B cell (primary cell): ENCODE results near the gene MVB12B. TPM values are rescaled to one million over a fixed set of nuclear protein-coding genes. Genes with fewer than 3 reads are reported as not detected.

Experiments
- ATAC-seq: fragments of 200-7000 bp; cut with Tn5 transposase; one replicate; pipeline ENCODE4 v1.10.0; 2021; ENCODE audit warnings: low read depth, mild to moderate bottlenecking, moderate number of reproducible peaks, moderate library complexity
- CTCF ChIA-PET: fragments of 350-600 bp; sonication (Branson Sonifier 250); formaldehyde crosslinking; loops from one replicate; lab custom pipeline; 2021; ENCODE audit warnings: antibody characterized with exemption, inconsistent platforms; lab: Charles Lee
- POLR2A ChIA-PET: fragments of 350-600 bp; sonication (Branson Sonifier 250); formaldehyde crosslinking; loops from one replicate; lab custom pipeline; 2021; ENCODE audit warnings: antibody characterized with exemption; lab: Charles Lee
- DNase-seq: peaks from one replicate; pipeline ENCODE4 v3.0.0; 2013
- H2AFZ ChIP-seq: 2 replicates; pipeline ENCODE4 v1.6.1; 2012; ENCODE audit warnings: mild to moderate bottlenecking, low read depth, low read length; ENCODE audit not compliant: insufficient read depth, poor library complexity, severe bottlenecking
- H3K27ac ChIP-seq, 2 donors: 1 replicate in 1 of 2; 2 replicates in 1 of 2; pipeline ENCODE4 v1.5.1; 2012 to 2013; ENCODE audit warnings: low read length in 2 of 2, mild to moderate bottlenecking in 2 of 2, moderate library complexity in 1 of 2
- H3K27me3 ChIP-seq, 4 experiments: fragments of 200-600 bp in 1 of 4; sonication (generic) in 1 of 4; replicated peaks in 1 of 4; 1 replicate in 2 of 4; 2 replicates in 2 of 4; pipeline versions ENCODE4 v1.6.1 to v1.7.0; 2013 to 2016; ENCODE audit warnings: low read length in 3 of 4, mild to moderate bottlenecking in 2 of 4, mixed read lengths in 1 of 4, moderate library complexity in 1 of 4; ENCODE audit not compliant: insufficient read depth in 4 of 4, control insufficient read depth in 3 of 4; ENCODE audit errors: control extremely low read depth in 1 of 4
- H3K36me3 ChIP-seq, 2 experiments: replicated peaks in 1 of 2; 1 replicate in 1 of 2; 2 replicates in 1 of 2; pipeline versions ENCODE4 v1.6.1 to v1.7.1; 2013; ENCODE audit warnings: low read length in 1 of 2; ENCODE audit not compliant: insufficient read depth in 2 of 2, control insufficient read depth in 1 of 2; ENCODE audit errors: control extremely low read depth in 1 of 2, extremely low read depth in 1 of 2
- H3K4me1 ChIP-seq, 2 donors: fragments of 200-600 bp in 1 of 2; sonication (generic) in 1 of 2; 1 replicate in 1 of 2; 2 replicates in 1 of 2; pipeline versions ENCODE4 v1.5.1 to v1.6.1; 2013 to 2017; ENCODE audit warnings: low read length in 2 of 2; ENCODE audit not compliant: control insufficient read depth in 2 of 2, insufficient read depth in 2 of 2
- H3K4me2 ChIP-seq: replicated peaks from 2 replicates; pipeline ENCODE3; 2012; ENCODE audit warnings: mild to moderate bottlenecking, low read depth, low read length; ENCODE audit not compliant: poor library complexity, severe bottlenecking
- H3K4me3 ChIP-seq, 5 experiments: fragments of 200-600 bp in 1 of 5; sonication (generic) in 1 of 5; 1 replicate in 3 of 5; 2 replicates in 2 of 5; pipeline versions ENCODE4 v1.5.1 to v1.7.0; 2011 to 2016; ENCODE audit warnings: low read length in 4 of 5, mild to moderate bottlenecking in 4 of 5, low read depth in 2 of 5, control low read depth in 1 of 5, moderate library complexity in 1 of 5; ENCODE audit not compliant: insufficient read depth in 1 of 5; ENCODE audit errors: control extremely low read depth in 1 of 5, extremely low read depth in 1 of 5
- H3K79me2 ChIP-seq: fragments of 200-600 bp; sonication (generic); one replicate; pipeline ENCODE4 v1.6.0; 2016; ENCODE audit warnings: low read length; ENCODE audit not compliant: control insufficient read depth, insufficient read depth
- H3K9ac ChIP-seq: fragments of 200-600 bp; sonication (generic); 2 replicates; pipeline ENCODE4 v1.6.1; 2017; ENCODE audit warnings: mild to moderate bottlenecking, low read length, moderate library complexity
- H3K9me3 ChIP-seq, 3 donors: one replicate each; pipeline versions ENCODE4 v1.6.1 to v1.7.1; 2013; ENCODE audit warnings: low read length in 2 of 3; ENCODE audit not compliant: control insufficient read depth in 2 of 3, insufficient read depth in 1 of 3; ENCODE audit errors: control extremely low read depth in 1 of 3
- H4K20me1 ChIP-seq: 2 replicates; pipeline ENCODE4 v1.6.0; 2012; ENCODE audit warnings: mild to moderate bottlenecking, low read length; ENCODE audit not compliant: insufficient read depth, control insufficient read depth, poor library complexity, severe bottlenecking
- H3K27ac Mint-ChIP-seq: one replicate; pipeline ENCODE4 v1.8.0; 2021; ENCODE audit warnings: mixed read lengths
- H3K27me3 Mint-ChIP-seq: one replicate; pipeline ENCODE4 v1.8.0; 2021; ENCODE audit warnings: mixed read lengths
- H3K4me1 Mint-ChIP-seq: one replicate; pipeline ENCODE4 v1.8.0; 2021; ENCODE audit warnings: mixed read lengths
- H3K4me3 Mint-ChIP-seq: one replicate; pipeline ENCODE4 v1.8.0; 2021; ENCODE audit warnings: mixed read lengths
- H3K9me3 Mint-ChIP-seq: one replicate; pipeline ENCODE4 v1.8.0; 2022; ENCODE audit warnings: mixed read lengths; ENCODE audit not compliant: insufficient read depth
- CTCF ChIP-seq: fragments of 200-600 bp; IDR thresholded peaks from one replicate; pipeline ENCODE4 v1.8.0; 2022; ENCODE audit warnings: antibody characterized with exemption, mild to moderate bottlenecking
- EZH2 ChIP-seq: IDR thresholded peaks from 2 replicates; pipeline ENCODE4 v1.6.1; 2012; ENCODE audit warnings: borderline replicate concordance, low read depth, mild to moderate bottlenecking, moderate library complexity, low read length; ENCODE audit not compliant: insufficient read depth, poor library complexity, severe bottlenecking
- WGBS: methylation state at CpG from one replicate; pipeline ENCODE4 v1.1.5; 2013; ENCODE audit warnings: missing lambda C conversion rate; ENCODE audit not compliant: insufficient coverage; 5-methylcytosine and 5-hydroxymethylcytosine counted together
- intact Hi-C: fragments of 100-400 bp; cut with micrococcal nuclease; formaldehyde crosslinking; loops from one replicate; pipeline ENCODE4 v1.10.0; 2022
- polyA plus RNA-seq: library from polyadenylated mRNA; depleted of rRNA; stranded (reverse); fragments of >200 nt; gene quantifications from 2 replicates; pipeline ENCODE4 v1.2.3, GENCODE V29; 2012
- total RNA-seq, 2 donors: library from RNA; stranded (reverse); fragments of 120-200 nt in 1 of 2; gene quantifications; 1 replicate in 1 of 2; 2 replicates in 1 of 2; pipeline versions ENCODE4 v1.2.3 to v1.2.4, GENCODE V29; 2013 to 2022

Gene MVB12B
- total and polyA plus RNA-seq, 2 donors (not counting 1 experiment from before 2014, with no cell fraction given), result 1.2 to 9.8 TPM

- no peak overlapping the region for H3K4me2 ChIP-seq
- H3K36me3 ChIP-seq, result no peaks in the 10 kb centered on the region
- no peaks in the 10 kb centered on the region for H4K20me1 ChIP-seq
- CTCF ChIA-PET, result interaction anchor here (0.9 kb wide), 1 partner anchor 59 kb away, joined by 3 read pairs; no protein-coding TSS in a partner anchor
- H3K4me3 ChIP-seq, result no peak overlapping the region
- H3K79me2 ChIP-seq, result no peaks in the 10 kb centered on the region
- WGBS, result 100% methylated on average over 1 of the region's 5 CpGs
- no peak for TF ChIP-seq CTCF
- no peak for TF ChIP-seq EZH2
- no peak for ATAC-seq
- no peak for DNase-seq
- Mint-ChIP-seq H3K27me3 (no peaks in the 10 kb centered on the region), H3K27ac (no peak overlapping the region), H3K4me3 (no peak overlapping the region), H3K9me3 (no peaks in the 10 kb centered on the region), H3K4me1 (no peaks in the 10 kb centered on the region)
- H3K9ac ChIP-seq, result no peak overlapping the region
- no peaks in the 10 kb centered on the region for H3K9me3 ChIP-seq
- H2AFZ ChIP-seq, result no peak overlapping the region
- no peaks in the 10 kb centered on the region for H3K4me1 ChIP-seq
- intact Hi-C loops, result no loop called here
- POLR2A ChIA-PET, result no interaction called here
- no peaks in the 10 kb centered on the region for H3K27me3 ChIP-seq
- no peak overlapping the region for H3K27ac ChIP-seq
Measured at GRCh38 chr9:126457175-126457547, 130.5 kb downstream of the MVB12B start.

- POLR2A ChIA-PET, result no interaction called here
- Histone ChIP-seq H4K20me1 (no peaks in the 10 kb centered on the region), H3K9me3 (no peaks in the 10 kb centered on the region), H3K4me2 (no peak overlapping the region), H3K4me3 (no peak overlapping the region), H3K36me3 (no peaks in the 10 kb centered on the region), H3K9ac (no peak overlapping the region), H3K27me3 (no peaks in the 10 kb centered on the region), H2AFZ (no peak overlapping the region), H3K27ac (no peak overlapping the region), H3K4me1 (no peaks in the 10 kb centered on the region), H3K79me2 (no peaks in the 10 kb centered on the region)
- CTCF ChIA-PET, result no interaction called here
- Mint-ChIP-seq H3K4me1 (no peaks in the 10 kb centered on the region), H3K27ac (no peak overlapping the region), H3K27me3 (no peaks in the 10 kb centered on the region), H3K4me3 (no peak overlapping the region), H3K9me3 (no peaks in the 10 kb centered on the region)
- WGBS, result 87% methylated on average over 6 of the region's 9 CpGs
- TF ChIP-seq EZH2 (no peak), CTCF (no peak)
- ATAC-seq (no peak), DNase-seq (no peak)
- intact Hi-C loops, result no loop called here
Measured at GRCh38 chr9:126457890-126458289, 131.3 kb downstream of the MVB12B start.
